GM18873 (cell line): Measurements from ENCODE around the gene TSPAN6.

Experiments used
- ATAC-seq: cut with Tn5 transposase; IDR thresholded peaks from one replicate; pipeline ENCODE4 v1.9.1; 2021; ENCODE audit warnings: mild to moderate bottlenecking, moderate library complexity, moderate number of reproducible peaks; ENCODE audit not compliant: unreplicated experiment, low FRiP score

TSPAN6 gene

DNA sequence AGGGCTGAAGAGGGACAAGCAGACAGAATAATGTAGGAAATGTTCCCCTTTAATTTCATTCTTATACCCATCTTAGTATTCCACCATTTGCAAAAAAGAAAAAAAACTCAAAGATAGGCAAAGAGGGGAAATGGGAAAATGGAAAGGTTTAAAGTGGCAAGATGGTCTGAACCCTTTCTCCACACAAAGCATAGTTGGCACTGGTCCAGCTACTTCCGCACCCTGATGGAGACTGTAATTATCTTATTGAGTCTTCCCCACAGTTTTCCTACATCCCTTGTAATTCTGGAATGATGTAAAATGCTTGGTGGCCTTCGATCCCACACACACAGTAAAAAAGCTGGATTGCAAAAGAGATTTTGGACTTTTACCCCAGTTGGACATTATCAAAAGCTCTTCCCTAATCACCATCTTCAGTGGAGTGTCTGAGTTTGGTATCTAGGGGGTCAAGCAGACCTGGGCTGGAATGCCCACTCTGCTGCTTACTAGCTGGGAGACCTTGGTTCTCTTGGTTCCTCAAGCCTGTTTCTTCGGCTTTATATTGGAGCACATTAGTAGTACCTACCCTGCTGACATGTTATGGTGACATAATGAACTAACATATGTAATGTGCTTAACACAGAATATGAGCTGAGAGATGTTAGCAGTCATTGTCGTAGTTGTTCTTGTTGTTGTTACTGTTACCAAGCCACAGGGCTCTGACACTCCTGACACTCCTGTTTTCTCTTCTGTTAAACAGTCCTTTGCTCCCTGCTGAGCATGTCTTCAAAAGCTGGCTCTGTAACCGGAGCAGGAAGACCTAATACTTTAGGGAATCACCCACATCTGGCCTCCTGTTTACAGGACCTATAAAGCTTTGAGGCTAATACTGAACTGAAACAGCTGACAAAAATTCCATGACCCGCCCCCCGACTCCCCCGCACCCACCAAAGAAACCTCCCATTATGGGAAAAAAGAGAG is 12.1 kb upstream of the TSPAN6 start:
- no peak for ATAC-seq

DNA sequence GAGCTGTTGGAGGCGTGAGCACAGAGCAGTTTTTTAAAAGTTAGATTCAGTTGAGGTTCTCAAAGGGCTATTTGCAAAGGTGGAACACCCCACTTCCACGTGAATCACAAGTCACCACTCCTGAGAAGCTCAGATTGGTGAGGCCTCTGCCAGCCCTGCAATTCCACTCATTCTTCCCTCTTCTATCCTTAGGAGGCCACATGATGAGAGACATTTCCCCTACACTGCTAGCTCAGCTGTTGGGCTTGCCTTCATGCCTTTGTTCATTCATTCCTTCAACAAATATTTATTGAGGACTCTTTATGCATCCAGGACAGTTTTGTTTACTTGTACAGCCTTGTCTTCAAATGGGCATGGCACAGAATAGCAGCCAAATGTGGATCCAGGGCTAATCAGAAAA is 11.1 kb upstream of the TSPAN6 start:
- no peak for ATAC-seq

DNA sequence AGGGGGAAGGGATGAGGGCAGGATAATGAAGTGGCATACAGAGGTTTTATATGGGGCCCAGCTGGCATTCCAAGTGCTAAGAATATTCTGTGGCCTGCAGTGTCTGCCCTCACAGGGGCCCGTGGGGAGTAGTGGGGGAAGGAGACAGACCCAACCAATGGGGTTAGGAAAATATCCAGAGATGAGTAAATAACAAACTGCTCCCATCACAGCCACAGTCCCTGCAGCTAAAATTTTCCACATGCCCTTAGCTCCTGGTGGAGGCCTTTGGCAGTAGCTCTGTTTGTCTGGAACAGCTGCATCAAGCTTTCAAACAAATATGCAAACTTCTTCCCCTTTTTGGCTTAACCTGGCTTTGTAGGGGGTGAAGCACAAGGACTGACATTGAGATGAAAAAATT is 10.5 kb upstream of the TSPAN6 start:
- ATAC-seq, result no peak

DNA sequence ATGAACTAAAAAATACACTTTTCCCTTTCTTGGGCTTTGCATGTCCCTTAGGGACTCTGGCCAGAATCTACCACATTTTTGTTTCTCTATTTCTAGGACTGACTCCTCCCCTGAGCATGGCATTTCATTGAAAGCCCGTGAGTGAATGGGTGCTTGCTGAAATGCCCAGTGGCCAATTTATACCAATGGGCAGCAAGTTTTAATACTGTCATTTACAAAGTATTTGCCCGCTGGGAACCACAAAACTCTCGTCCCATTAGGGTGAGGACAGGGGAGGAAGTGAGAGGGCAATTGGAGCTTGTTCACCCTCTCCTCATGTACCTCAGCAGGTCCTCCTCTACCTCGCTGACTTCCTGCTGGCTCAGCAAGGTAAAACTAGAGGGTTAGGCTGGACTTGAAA is 8.5 kb upstream of the TSPAN6 start:
- no peak for ATAC-seq

DNA sequence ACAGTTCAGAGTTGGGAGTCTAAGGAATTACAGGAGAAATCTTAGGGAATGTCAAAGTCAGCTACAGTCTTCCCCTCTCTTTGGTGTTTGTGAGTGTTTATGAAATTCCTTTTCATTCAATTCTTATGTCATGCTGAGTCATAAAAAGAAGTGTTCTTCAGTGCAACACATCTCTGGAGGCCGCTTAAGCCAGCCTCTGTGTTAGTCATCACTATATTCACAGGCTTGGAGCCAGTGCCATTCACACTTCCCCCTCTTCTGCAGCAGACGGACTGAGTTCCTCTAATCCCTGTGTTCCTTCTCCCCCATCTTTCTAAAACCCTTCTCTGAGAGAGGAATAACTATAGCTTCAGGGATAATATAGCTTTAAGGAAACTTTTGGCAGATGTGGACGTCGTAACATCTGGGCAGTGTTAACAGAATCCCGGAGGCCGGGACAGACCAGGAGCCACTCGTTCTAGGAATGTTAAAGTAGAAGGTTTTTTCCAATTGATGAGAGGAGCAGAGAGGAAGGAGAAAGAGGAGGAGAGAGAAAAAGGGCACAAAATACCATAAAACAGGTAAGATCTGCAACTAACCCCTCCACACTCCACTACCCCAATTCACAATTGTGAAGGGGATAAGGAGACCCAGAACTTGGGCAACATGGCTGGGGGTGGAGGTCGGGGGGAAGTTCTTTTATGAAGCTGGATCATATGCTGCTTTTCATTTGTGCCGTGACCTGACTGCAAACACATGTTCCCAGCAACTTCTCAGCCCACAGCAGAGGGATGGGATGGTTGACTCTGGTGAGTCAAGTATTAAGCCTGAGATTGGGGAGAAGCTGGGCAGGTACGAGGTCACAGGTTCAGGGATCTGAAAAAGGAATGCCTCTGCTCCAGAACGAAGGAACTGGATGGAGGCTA is 7.6 kb upstream of the TSPAN6 start, which contains the start of gene SRPX2:
Gene SRPX2, plus strand, starts transcription at position 244 of the 905 bp plus-strand sequence. CDS start 2,124 bp downstream, outside the sequence.
- ATAC-seq, result no peak

DNA sequence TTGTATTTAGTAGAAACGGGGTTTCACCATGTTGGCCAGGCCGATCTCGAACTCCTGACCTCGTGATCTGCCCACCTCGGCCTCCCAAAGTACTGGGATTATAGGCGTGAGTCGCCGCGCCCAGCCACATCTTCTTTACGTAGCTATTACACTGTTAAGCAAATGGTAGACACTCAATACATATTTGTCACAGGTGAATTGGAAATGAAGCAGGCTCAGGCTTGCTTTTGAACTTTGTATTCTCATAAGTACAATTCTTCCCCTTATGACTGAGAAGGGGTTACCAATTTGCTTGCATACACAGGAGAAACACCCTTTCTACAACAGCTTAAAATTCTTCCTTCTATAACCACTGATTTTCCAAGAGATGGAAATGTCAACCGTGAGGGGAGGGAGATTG is 6.6 kb upstream of the TSPAN6 start:
- no peak for ATAC-seq

DNA sequence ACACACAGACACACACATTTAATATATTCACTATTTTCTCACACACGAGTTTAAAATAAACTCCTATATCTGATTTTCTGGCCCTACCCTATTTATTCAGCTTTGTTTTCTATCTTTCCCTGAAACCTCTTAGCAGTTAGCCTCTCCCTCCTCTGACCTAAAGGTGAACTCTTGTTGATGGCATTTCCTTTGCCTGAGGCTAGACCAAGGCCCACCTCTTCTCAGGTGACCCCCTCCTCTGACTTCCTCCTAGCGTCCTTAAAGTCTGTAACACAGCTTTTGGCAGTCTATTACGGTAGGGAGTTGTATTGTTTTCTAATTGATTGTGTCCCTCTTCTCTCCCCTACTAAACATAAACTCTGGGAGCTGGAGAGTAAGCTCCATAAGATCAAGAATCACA is 5.7 kb upstream of the TSPAN6 start:
- no peak for ATAC-seq

DNA sequence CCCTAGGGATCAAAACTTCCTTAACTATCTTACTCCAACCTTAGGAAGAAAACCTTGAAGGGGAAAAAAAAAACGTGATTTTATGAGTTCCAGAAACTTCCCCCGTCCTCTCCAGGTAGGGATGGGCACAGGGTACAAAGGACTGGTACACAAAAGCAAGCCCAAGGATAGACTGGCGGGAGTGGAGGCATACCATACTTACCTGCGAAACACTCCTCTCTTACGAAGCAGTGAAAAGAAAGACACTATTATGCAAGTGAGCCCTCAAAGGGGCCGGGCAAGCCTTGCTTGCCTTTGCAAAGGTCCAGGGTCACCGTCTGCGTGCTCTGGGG is 651 bp downstream of the TSPAN6 start:
- no peak for ATAC-seq

DNA sequence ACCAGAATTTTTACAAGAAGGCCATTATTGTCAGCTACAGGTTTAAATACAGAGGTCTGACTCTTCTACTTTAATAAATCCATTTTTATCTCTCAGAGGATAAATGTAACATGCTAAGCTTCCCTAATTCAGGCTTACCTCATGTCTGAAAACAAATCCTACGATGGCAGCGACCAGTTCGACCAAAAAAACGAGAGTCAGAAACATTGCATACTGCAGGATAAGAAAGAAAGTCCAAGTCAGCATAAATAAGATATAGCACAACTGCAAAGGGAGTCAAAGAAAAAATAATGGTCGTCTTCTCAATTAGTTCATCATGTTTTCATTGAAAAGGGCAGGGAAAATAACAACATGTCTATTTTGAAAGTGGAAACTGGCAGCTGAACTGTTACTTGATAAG is 1.6 kb downstream of the TSPAN6 start:
- ATAC-seq, result no peak

DNA sequence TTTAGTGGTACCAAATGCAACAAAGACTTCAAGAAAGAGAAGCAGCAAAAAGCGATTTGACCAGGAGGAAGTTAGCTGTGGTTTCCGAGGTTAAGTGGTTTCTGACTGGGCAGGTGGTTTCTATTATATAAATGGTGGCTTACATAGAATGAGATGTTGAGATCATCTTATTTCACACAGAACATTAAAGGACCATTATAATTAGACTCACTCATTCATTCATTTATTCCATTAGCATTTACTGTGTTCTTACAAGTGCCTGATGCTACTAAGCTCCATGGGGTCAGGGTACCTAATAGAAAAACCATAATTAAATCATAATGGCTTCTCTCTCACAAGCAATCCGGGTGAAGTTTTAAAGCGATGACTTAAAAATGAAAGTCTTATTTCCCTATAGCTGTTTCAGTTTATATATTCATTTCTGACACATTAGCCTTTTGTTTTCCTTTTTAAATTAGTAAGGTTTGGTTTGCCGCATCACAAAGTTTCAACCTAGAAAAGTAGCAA is 10.6 kb downstream of the TSPAN6 start:
- peak; percentile 96 for ATAC-seq

DNA sequence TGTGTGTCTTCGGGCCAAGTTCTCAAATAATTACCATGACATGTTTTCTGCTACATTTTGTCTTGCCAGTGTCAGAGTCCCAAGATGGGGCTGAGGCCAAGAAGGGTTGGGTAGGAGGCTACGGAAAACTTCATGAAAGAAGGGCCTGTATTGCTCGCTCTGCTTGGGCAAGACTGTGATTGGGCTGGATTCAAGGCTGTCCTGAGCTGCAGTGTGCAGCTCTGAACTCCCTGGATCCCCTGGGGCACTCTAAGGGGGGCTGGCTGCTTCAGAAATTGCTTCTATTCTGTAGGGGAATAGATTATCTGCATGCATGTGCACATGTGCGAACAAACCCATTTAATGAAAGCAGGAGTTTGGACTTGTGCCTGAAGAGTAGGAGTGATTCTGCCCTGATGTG is 13.6 kb downstream of the TSPAN6 start:
- ATAC-seq, result no peak

DNA sequence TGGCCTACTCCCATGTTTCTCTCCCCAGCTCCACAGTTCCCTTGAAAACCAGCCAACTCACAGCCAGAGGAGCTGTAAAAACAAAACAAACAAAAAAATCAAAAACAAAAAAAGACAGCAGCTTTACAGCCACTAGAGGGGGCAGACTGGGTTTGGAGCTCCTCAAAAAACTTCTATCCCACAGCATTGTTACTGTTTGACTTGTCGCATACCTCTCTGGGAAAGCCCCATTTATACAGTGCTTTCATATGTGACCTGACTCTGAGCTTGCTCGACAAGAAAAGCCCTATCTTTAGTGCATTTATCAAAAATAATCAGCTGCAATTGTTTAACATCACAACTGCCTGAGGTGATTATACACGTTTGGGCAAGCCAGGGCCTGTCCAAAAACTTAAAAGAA is 21.6 kb downstream of the TSPAN6 start:
- peak; percentile 100 for ATAC-seq

DNA sequence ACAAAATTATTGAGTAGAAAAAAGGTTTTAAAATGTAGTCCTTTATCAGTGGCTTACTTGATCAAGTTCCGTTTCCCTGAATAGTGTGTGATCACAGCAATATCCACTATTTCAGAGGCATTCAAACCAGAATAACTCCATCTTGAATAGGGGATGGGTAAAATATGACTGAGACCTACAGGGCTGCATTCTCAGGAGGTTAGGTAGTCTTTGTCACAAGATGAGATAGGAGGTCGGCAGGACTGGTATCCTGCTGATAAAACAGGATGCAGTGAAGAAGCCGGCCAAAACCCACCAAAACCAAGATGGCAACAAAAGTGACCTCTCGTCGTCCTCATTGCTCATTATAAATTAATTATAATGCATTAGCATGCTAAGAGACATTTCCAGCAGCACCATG is 24.7 kb downstream of the TSPAN6 start:
- ATAC-seq, result no peak

DNA sequence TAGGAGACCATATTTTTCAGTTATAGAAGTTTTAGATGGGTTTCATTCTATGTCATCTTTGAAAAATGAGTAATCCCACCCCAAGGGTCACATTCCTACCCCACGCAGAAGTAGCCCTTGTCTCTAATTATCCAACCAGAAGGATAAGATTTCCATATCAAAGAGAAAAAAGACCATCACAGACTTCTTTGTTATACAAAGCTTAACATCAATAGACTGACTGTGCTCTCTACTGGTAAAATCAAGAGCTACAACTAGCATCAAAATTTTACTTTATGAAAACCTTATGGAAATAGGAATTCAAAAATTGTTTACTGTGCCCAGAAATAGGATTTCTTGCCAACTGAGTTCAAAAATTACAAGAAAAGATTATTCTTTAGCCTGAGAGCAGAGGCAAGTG is 27.0 kb downstream of the TSPAN6 start:
- no peak for ATAC-seq

DNA sequence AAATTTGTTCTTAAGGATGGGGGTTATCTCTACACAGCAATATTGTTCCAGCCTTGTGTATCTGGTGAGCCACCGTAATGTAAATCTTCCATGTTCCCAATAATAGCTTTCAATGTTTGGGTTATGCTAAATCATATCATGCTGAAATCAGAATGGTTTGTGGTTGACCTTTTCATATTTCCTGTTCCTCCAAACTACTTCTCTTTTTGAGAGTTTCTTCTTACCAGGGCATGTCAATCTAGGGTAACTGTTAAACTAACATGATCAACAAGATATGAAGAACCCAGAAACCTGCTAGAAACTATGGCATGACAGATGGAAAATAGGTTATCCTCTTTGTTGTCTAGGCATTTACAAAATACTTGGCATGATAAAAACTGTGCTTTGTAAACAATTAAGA is 29.9 kb downstream of the TSPAN6 start:
- ATAC-seq, result no peak

DNA sequence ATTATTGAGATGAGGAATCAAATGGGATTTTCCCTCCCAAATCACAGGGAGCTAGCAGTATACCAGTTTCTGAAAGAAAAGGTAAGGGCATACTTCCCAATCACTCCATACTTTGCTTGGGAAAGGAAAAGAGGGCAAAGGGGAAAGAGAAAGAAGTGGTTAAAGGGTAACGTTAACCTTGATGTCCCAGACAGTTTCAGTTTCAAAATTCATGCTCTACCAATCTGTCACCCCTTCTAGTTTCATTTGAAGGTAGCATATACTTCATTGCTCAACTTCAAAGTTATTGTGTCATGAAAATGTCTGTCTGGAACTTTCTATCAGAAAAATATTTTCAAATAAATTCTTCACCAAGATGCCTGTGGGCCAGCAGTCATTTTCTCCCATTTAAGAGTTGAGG is 35.8 kb downstream of the TSPAN6 start:
- ATAC-seq, result no peak

DNA sequence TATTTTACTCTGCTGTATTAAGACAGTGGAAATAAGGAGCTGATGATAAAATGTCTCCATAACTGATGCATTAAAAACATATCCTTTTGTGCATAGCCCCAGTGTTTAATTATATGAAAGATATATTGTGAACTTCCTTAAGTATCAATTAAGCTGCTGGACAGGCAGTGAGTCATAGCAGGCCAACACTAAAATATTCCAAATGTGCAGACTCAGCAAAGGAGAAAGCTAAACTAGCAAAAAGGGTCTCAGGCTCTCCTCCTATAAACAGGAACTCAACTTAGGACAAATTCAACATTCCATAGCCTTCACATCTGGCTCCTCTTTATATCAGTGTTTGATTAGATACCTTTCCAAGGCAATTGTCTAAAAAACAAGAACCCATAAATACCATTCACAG is 36.3 kb downstream of the TSPAN6 start:
- no peak for ATAC-seq

DNA sequence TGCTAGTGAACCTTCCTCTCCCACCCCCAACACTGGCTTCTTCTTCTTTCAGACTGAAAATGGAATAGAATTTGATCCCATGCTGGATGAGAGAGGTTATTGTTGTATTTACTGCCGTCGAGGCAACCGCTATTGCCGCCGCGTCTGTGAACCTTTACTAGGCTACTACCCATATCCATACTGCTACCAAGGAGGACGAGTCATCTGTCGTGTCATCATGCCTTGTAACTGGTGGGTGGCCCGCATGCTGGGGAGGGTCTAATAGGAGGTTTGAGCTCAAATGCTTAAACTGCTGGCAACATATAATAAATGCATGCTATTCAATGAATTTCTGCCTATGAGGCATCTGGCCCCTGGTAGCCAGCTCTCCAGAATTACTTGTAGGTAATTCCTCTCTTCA is 37.1 kb downstream of the TSPAN6 start:
- no peak for ATAC-seq

DNA sequence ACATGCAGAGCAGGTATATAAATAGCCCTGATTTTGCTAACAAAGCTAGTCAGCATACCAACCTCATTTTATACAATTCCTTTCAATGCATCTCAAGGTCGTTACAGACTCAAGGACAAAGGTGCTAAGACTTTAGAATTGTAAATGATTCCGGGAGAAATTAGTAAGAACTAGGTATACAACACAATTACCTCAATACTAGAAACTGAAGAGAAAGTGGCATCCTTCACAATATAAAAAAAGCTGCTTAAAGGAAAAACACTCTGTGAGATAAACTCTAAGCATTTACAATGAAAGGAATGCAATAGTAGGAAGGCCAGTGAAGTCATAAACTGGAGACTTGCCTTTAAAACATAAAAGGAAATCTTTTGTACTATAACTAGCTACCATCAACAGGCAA is 40.0 kb downstream of the TSPAN6 start:
- no peak for ATAC-seq

DNA sequence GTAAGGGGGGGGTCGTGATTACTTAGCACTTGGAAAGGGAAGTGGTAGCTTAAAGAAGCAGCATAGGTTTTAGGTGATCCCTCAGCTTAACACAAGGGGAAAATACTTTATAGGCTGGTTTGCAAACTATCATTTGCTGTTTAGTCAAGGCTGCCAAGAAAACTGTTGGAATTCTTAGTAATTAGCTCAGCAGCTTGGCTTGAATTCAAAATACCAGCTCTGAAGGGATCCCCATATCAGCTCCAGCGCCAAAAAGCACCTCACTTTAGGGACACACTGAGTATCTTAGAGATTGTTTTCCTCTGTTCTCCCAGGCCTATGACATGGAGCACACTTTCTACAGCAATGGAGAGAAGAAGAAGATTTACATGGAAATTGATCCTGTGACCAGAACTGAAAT is 43.0 kb downstream of the TSPAN6 start:
- ATAC-seq, result no peak

DNA sequence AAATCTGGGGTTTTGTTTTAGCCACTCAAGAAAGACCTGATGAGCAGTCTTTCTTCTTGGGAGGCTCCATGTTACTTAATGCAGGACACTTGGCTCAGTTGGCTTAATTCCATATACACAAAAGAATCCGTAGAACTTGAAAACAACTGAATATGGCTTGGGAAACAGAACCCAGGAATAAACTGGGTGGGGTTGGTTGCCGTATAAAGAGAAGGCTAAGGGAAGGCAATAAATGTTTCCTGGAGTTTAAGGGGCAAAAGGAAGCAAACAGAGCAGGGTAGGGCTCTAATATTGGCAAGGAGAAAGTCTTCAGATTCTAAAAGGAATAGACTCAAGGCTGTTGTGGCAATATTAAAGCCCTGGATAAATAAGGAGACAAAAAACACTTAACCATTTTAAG is 43.5 kb downstream of the TSPAN6 start:
- ATAC-seq, result no peak
